Limb (tissue), 2 donors: Measurements from ENCODE around the gene USP13.
"Not testable (repeated sequence)": the region's sequence is repeated elsewhere in the genome, so short reads cannot be mapped to it uniquely, and the experiment has no call there.

ENCODE experiments used
- DNase-seq, 2 donors: peaks; one replicate each; pipeline ENCODE4 v3.0.0-alpha.2; 2016; ENCODE audit errors: extremely low spot score in 2 of 2

The USP13 gene

GRCh38 chr3:179782841-179783240 lies 130.0 kb downstream of the USP13 start:
- DNase-seq: not testable (repeated sequence)

GRCh38 chr3:179788996-179789395 lies 136.2 kb downstream of the USP13 start:
- DNase-seq: no peak

GRCh38 chr3:179791793-179792192 lies 139.0 kb downstream of the USP13 start:
- DNase-seq: no peak

GRCh38 chr3:179794355-179794754 lies 141.5 kb downstream of the USP13 start:
- no peak for DNase-seq

GRCh38 chr3:179796421-179796820 lies 143.6 kb downstream of the USP13 start:
- no peak for DNase-seq

- no peak for DNase-seq
These were observed 144.4 kb downstream of the USP13 start for GRCh38 chr3:179797192-179797591.

GRCh38 chr3:179801263-179801662 lies 148.4 kb downstream of the USP13 start:
- DNase-seq: no peak

- no peak for DNase-seq
These were observed 149.0 kb downstream of the USP13 start for GRCh38 chr3:179801856-179802255.

- DNase-seq: no peak
These were observed 153.3 kb downstream of the USP13 start for GRCh38 chr3:179806177-179806576.

- DNase-seq: no peak
These were observed 154.7 kb downstream of the USP13 start for GRCh38 chr3:179807588-179807987.

- DNase-seq: no peak
These were observed 156.8 kb downstream of the USP13 start for GRCh38 chr3:179809639-179810038.

- DNase-seq: peak; percentile 49 to 54
These were observed 158.7 kb downstream of the USP13 start for GRCh38 chr3:179811321-179812095.

GRCh38 chr3:179812096-179812382 lies 159.2 kb downstream of the USP13 start:
- no peak for DNase-seq

GRCh38 chr3:179819379-179819778 lies 166.5 kb downstream of the USP13 start:
- no peak for DNase-seq

- DNase-seq: no peak
These were observed 169.5 kb downstream of the USP13 start for GRCh38 chr3:179822296-179822695.

GRCh38 chr3:179825527-179826246 lies 172.8 kb downstream of the USP13 start:
- DNase-seq: no peak

- DNase-seq: no peak
These were observed 173.4 kb downstream of the USP13 start for GRCh38 chr3:179826247-179826637.

GRCh38 chr3:179828738-179829137 lies 175.9 kb downstream of the USP13 start:
- no peak for DNase-seq

- DNase-seq: no peak
These were observed 176.6 kb downstream of the USP13 start for GRCh38 chr3:179829401-179829800.

GRCh38 chr3:179832333-179832854 lies 179.6 kb downstream of the USP13 start:
- DNase-seq: no peak

GRCh38 chr3:179833294-179833693 lies 180.5 kb downstream of the USP13 start:
- DNase-seq: no peak

GRCh38 chr3:179837374-179837773 lies 184.5 kb downstream of the USP13 start:
- DNase-seq: no peak
